Right renal pelvis (tissue), 4 donors: ENCODE measurements around the gene ACAP1. TPM values are rescaled to one million over a fixed set of nuclear protein-coding genes. Genes with fewer than 3 reads are reported as not detected.

ENCODE experiments used
- DNase-seq, 4 donors: peaks; one replicate each; pipeline ENCODE4 v3.0.0-alpha.2; 2013; ENCODE audit warnings: low read depth in 4 of 4, low spot score in 3 of 4, missing footprints in 1 of 4
- polyA plus RNA-seq, 4 donors: library from polyadenylated mRNA; unstranded; fragments of 120-200 nt; gene quantifications; one replicate each; pipeline ENCODE4 v1.2.1, GENCODE V29; 2013; ENCODE audit not compliant: insufficient read length in 4 of 4

ACAP1 gene
- polyA plus RNA-seq, 4 donors, result 5.7 to 9.1 (median 6.0) TPM

- no peak for DNase-seq
Observed at GRCh38 chr17:7383742-7384488, 47.6 kb downstream of the ACAP1 start.

DNA sequence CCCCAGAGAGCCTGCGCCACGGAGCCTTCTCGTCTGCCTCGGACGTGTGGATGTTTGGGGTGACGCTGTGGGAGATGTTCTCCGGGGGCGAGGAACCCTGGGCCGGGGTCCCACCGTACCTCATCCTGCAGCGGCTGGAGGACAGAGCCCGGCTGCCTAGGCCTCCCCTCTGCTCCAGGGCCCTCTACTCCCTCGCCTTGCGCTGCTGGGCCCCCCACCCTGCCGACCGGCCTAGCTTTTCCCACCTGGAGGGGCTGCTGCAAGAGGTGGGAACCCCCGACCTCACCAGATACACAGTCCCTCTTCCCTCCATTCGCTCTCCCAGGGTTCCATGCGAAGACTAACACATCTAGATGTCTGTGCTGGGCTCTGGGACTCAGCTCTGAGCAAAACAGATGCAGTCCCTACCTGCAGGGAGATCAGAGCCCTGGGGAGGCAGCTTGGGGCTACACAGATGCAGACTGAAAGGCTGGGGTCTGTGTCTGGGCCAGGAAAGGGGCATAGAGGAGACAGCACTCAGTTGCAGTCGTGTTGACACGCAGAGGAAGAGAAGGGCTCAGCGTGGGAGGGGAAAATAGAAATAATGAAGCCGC, 48.3 kb downstream of the ACAP1 start:
- no peak for DNase-seq

DNA sequence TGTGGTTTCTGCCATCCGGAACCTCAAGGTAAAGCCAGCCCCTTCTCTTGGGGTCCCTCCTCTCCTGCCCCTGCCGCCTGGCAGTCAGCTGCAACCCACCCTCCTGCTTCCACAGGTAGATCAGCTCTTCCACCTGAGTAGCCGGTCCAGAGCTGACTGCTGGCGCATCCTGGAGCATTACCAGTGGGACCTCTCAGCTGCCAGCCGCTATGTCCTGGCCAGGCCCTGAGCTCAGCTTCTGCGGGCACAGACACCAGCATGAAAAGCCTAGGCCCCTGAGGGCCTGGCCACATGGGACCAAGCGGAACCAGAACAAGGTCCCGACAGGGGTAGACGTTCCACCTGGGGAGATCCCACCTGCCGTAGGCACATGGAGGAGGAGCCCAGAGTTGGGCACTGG, 52.5 kb downstream of the ACAP1 start:
- DNase-seq, result no peak

GRCh38 chr17:7389924-7390910, 53.9 kb downstream of the ACAP1 start:
- DNase-seq, result no peak

DNA sequence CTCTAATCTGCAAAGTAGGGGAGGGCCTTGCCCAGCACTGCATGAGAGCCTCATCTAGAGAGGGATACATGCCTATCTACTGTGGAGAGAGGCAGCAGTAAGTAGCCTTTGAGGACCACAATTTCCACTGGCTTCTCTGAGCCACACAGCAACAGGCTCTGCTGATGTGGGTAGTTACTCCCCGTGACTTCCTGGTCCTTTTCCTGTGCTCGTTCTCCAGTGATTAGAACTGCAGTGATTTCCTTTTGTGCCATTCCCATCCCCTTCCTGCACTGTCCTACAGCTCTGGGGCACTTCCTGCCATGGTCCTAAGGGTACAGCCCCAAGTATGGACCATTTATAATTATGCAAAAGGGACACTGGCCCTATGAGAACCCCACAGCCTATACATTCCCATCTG, 55.0 kb downstream of the ACAP1 start:
- no peak for DNase-seq

DNA sequence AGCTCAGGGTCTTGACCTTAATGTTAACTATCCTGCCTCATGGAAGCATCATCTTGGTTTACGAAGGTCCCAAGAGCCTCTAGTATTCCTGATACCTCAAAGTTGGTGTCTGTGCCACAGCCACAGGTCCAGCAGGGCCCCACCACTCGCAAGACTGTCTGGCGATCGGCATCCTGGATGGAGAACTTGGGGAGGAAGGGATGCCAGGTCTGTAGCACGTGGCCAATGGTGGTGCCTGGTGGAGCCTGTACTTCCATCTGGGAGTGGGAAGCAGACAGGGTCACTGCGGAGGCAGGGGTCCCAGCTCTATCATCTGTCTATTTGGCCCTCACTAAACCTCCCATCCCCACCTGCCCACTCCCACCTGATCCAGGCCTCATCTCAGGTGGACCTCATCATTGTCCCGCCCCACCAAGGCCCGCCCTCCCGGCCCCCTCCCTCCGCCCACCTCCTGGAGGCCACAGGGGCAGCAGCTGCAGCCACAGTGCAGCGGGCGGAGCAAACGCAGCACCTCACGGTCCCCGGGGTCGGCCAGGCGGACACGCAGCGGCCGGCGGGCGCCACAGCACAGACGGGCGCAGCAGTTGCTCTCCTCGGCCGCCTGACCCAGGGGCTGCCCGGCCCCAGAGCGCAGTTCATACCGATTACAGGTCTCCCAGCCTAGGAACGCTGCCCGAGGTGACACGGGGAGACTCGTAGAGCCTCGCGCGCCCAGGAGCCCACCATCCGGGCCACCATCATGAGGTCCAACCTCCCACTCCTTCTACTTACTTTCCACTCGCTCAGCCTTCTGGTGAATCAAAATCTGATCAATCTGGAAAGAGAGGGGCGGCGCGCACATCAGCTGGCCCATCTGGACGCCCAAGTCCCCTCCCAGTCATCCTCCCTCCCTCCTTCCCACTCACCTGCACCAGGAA, 56.6 kb downstream of the ACAP1 start:
- DNase-seq, result no peak

- no peak for DNase-seq
Observed at GRCh38 chr17:7393613-7394451, 57.5 kb downstream of the ACAP1 start.

- peak in 2 of 4 donors; percentile 69 to 79 for DNase-seq
Observed at GRCh38 chr17:7394452-7395191, 58.3 kb downstream of the ACAP1 start, which contains the start of gene PLSCR3. TSS of gene PLSCR3 (minus strand) at chr17:7394525. CDS start at chr17:7394110, 415 bp downstream.

- DNase-seq, result no peak
Observed at GRCh38 chr17:7396147-7396546, 59.8 kb downstream of the ACAP1 start.

GRCh38 chr17:7398612-7399011, 62.3 kb downstream of the ACAP1 start:
- no peak for DNase-seq

Other genes starting within 250 kb of the ACAP1 start
- 1 to 10 TPM in 3 of 4 donors, under 1 TPM in 1; 0.91 to 2.5 (median 1.7) TPM for gene ASGR2, start 221.7 kb upstream of the ACAP1 start, polyA plus RNA-seq
- gene ASGR1, start 157.2 kb upstream of the ACAP1 start, polyA plus RNA-seq, result 1 to 10 TPM; 4.6 to 8.1 (median 5.2) TPM
- gene DLG4, start 116.7 kb upstream of the ACAP1 start, polyA plus RNA-seq, result 10 to 100 TPM; 30.3 to 40.3 (median 32.9) TPM
- 100 to 1,000 TPM; 421 to 519 (median 462) TPM for gene ACADVL, start 116.6 kb upstream of the ACAP1 start, polyA plus RNA-seq
- 10 to 100 TPM; 49.9 to 65.1 (median 50.9) TPM for gene DVL2, start 102.0 kb upstream of the ACAP1 start, polyA plus RNA-seq
- gene PHF23, start 97.1 kb upstream of the ACAP1 start, polyA plus RNA-seq, result 10 to 100 TPM; 57.4 to 66.4 (median 60.9) TPM
- gene GABARAP, start 94.1 kb upstream of the ACAP1 start, polyA plus RNA-seq, result 100 to 1,000 TPM; 389 to 496 (median 451) TPM
- gene CTDNEP1, start 84.8 kb upstream of the ACAP1 start, polyA plus RNA-seq, result 100 to 1,000 TPM; 147 to 167 (median 159) TPM
- 10 to 100 TPM; 40.3 to 55.8 (median 50.5) TPM for gene ELP5, start 84.3 kb upstream of the ACAP1 start, polyA plus RNA-seq
- gene CLDN7, start 74.1 kb upstream of the ACAP1 start, polyA plus RNA-seq, result 10 to 100 TPM; 45.0 to 66.0 (median 51.8) TPM
- gene SLC2A4, start 54.8 kb upstream of the ACAP1 start, polyA plus RNA-seq, result 1 to 10 TPM; 1.8 to 2.9 (median 2.5) TPM
- 1 to 10 TPM; 2.9 to 4.2 (median 3.4) TPM for gene YBX2, start 41.9 kb upstream of the ACAP1 start, polyA plus RNA-seq
- 100 to 1,000 TPM; 297 to 355 (median 333) TPM for gene EIF5A, start 28.9 kb upstream of the ACAP1 start, polyA plus RNA-seq
- gene GPS2, start 21.2 kb upstream of the ACAP1 start, polyA plus RNA-seq, result 100 to 1,000 TPM in 2 of 4 donors, 10 to 100 TPM in 2; 86.3 to 106 (median 99.6) TPM
- gene NEURL4, start 7.2 kb upstream of the ACAP1 start, polyA plus RNA-seq, result 10 to 100 TPM; 28.3 to 33.3 (median 30.7) TPM
- gene KCTD11, start 15.6 kb downstream of the ACAP1 start, polyA plus RNA-seq, result 10 to 100 TPM; 12.4 to 13.6 (median 12.9) TPM
- gene TMEM95, start 18.6 kb downstream of the ACAP1 start, polyA plus RNA-seq, result not detected
- 1 to 10 TPM; 3.2 to 7.2 (median 4.5) TPM for gene TNK1, start 44.6 kb downstream of the ACAP1 start, polyA plus RNA-seq
- 10 to 100 TPM; 30.5 to 46.3 (median 38.1) TPM for gene PLSCR3, start 58.0 kb downstream of the ACAP1 start, polyA plus RNA-seq
- gene TMEM256, start 67.6 kb downstream of the ACAP1 start, polyA plus RNA-seq, result 100 to 1,000 TPM in 1 of 4 donors, 10 to 100 TPM in 3; 78.9 to 105 (median 86.2) TPM
- 10 to 100 TPM; 22.8 to 32.6 (median 24.9) TPM for gene NLGN2, start 71.3 kb downstream of the ACAP1 start, polyA plus RNA-seq
- under 1 TPM in 1 of 4 donors, not detected in 3; 0.09 TPM for gene SPEM1, start 83.8 kb downstream of the ACAP1 start, polyA plus RNA-seq
- gene SPEM2, start 89.1 kb downstream of the ACAP1 start, polyA plus RNA-seq, result under 1 TPM in 2 of 4 donors, not detected in 2; 0.12 TPM
- not detected for gene SPEM3, start 92.3 kb downstream of the ACAP1 start, polyA plus RNA-seq
- 1 to 10 TPM; 3.6 to 5.6 (median 4.3) TPM for gene TMEM102, start 98.9 kb downstream of the ACAP1 start, polyA plus RNA-seq
- gene FGF11, start 103.0 kb downstream of the ACAP1 start, polyA plus RNA-seq, result 1 to 10 TPM; 6.0 to 8.6 (median 7.8) TPM
- 10 to 100 TPM; 10.1 to 11.7 (median 11.3) TPM for gene CHRNB1, start 108.5 kb downstream of the ACAP1 start, polyA plus RNA-seq
- gene ZBTB4, start 143.1 kb downstream of the ACAP1 start, polyA plus RNA-seq, result 10 to 100 TPM; 38.6 to 47.4 (median 44.3) TPM
- gene SLC35G6, start 144.9 kb downstream of the ACAP1 start, polyA plus RNA-seq, result under 1 TPM in 3 of 4 donors, not detected in 1; 0.16 to 0.22 (median 0.21) TPM
- gene POLR2A, start 147.8 kb downstream of the ACAP1 start, polyA plus RNA-seq, result 100 to 1,000 TPM; 117 to 158 (median 121) TPM
- gene TNFSF12, start 212.5 kb downstream of the ACAP1 start, polyA plus RNA-seq, result 10 to 100 TPM; 25.3 to 32.5 (median 29.0) TPM
- 10 to 100 TPM; 13.2 to 17.8 (median 14.3) TPM for gene TNFSF13, start 222.2 kb downstream of the ACAP1 start, polyA plus RNA-seq
- 10 to 100 TPM; 68.1 to 81.1 (median 78.1) TPM for gene SENP3, start 225.4 kb downstream of the ACAP1 start, polyA plus RNA-seq
- 10 to 100 TPM; 43.0 to 78.7 (median 53.9) TPM for gene CD68, start 243.1 kb downstream of the ACAP1 start, polyA plus RNA-seq
- 100 to 1,000 TPM; 110 to 122 (median 119) TPM for gene MPDU1, start 247.3 kb downstream of the ACAP1 start, polyA plus RNA-seq